ENCODE measurements around the gene ATP10A.

ATP10A gene

GRCh38 chr15:25677719-25678499 lies 185.2 kb downstream of the ATP10A start:
- DNase-seq (ENCODE audit: low spot score) = no peak

- DNase-seq (ENCODE audit: low spot score) = no peak
Observed at GRCh38 chr15:25676070-25676469, 187.1 kb downstream of the ATP10A start.

GRCh38 chr15:25675396-25675795 lies 187.7 kb downstream of the ATP10A start:
- DNase-seq (ENCODE audit: low spot score) = no peak

- DNase-seq (ENCODE audit: low spot score) = no peak
Observed at GRCh38 chr15:25674913-25675312, 188.2 kb downstream of the ATP10A start.

- no peak for DNase-seq (ENCODE audit: low spot score)
Observed at GRCh38 chr15:25673972-25674371, 189.2 kb downstream of the ATP10A start.

- DNase-seq (ENCODE audit: low spot score) = no peak
Observed at GRCh38 chr15:25673351-25673750, 189.8 kb downstream of the ATP10A start.

- DNase-seq (ENCODE audit: low spot score) = no peak
Observed at GRCh38 chr15:25671132-25671531, 192.0 kb downstream of the ATP10A start.

- DNase-seq (ENCODE audit: low spot score) = no peak
Observed at GRCh38 chr15:25670621-25671020, 192.5 kb downstream of the ATP10A start.

GRCh38 chr15:25670025-25670554 lies 193.0 kb downstream of the ATP10A start:
- peak; percentile 33 for DNase-seq (ENCODE audit: low spot score)

GRCh38 chr15:25668901-25669300 lies 194.2 kb downstream of the ATP10A start:
- DNase-seq (ENCODE audit: low spot score) = no peak

- no peak for DNase-seq (ENCODE audit: low spot score)
Observed at GRCh38 chr15:25668236-25668795, 194.8 kb downstream of the ATP10A start.

GRCh38 chr15:25667829-25668228 lies 195.3 kb downstream of the ATP10A start:
- no peak for DNase-seq (ENCODE audit: low spot score)

GRCh38 chr15:25665913-25666312 lies 197.2 kb downstream of the ATP10A start:
- DNase-seq (ENCODE audit: low spot score) = no peak

GRCh38 chr15:25664761-25665160 lies 198.4 kb downstream of the ATP10A start:
- no peak for DNase-seq (ENCODE audit: low spot score)

GRCh38 chr15:25663515-25663914 lies 199.6 kb downstream of the ATP10A start:
- DNase-seq (ENCODE audit: low spot score) = no peak

GRCh38 chr15:25661898-25662297 lies 201.2 kb downstream of the ATP10A start:
- no peak for DNase-seq (ENCODE audit: low spot score)

GRCh38 chr15:25659251-25659650 lies 203.9 kb downstream of the ATP10A start:
- DNase-seq (ENCODE audit: low spot score) = no peak

GRCh38 chr15:25658560-25658959 lies 204.6 kb downstream of the ATP10A start:
- DNase-seq (ENCODE audit: low spot score) = no peak

GRCh38 chr15:25655207-25655948 lies 207.7 kb downstream of the ATP10A start:
- no peak for DNase-seq (ENCODE audit: low spot score)

- no peak for DNase-seq (ENCODE audit: low spot score)
Observed at GRCh38 chr15:25653371-25653770, 209.8 kb downstream of the ATP10A start.

- DNase-seq (ENCODE audit: low spot score) = no peak
Observed at GRCh38 chr15:25652704-25653103, 210.4 kb downstream of the ATP10A start.

- no peak for DNase-seq (ENCODE audit: low spot score)
Observed at GRCh38 chr15:25649390-25649789, 213.7 kb downstream of the ATP10A start.

GRCh38 chr15:25643120-25643519 lies 220.0 kb downstream of the ATP10A start:
- no peak for DNase-seq (ENCODE audit: low spot score)
